Loucy (cell line): ENCODE results near the gene RHOC.

Experiments
- H2AFZ ChIP-seq: fragments of 200-600 bp; sonication (generic); 2 replicates; pipeline ENCODE4 v1.6.0; 2016; ENCODE audit warnings: antibody characterized with exemption, mild to moderate bottlenecking, low read length, moderate library complexity
- H3F3A ChIP-seq: fragments of 200-600 bp; 2 replicates; pipeline ENCODE4 v1.6.0; 2016; ENCODE audit warnings: antibody characterized with exemption, low read depth, mild to moderate bottlenecking
- H3K27me3 ChIP-seq: fragments of 200-600 bp; sonication (generic); 2 replicates; pipeline ENCODE4 v1.6.1; 2014; ENCODE audit warnings: low read length, mild to moderate bottlenecking; ENCODE audit not compliant: insufficient read depth, poor library complexity, severe bottlenecking
- H3K36me3 ChIP-seq: fragments of 200-600 bp; sonication (generic); 2 replicates; pipeline ENCODE4 v1.6.1; 2016; ENCODE audit warnings: low read length; ENCODE audit not compliant: insufficient read depth
- H3K4me1 ChIP-seq: fragments of 200-600 bp; sonication (generic); 2 replicates; pipeline ENCODE4 v1.5.1; 2014; ENCODE audit warnings: low read length, mild to moderate bottlenecking; ENCODE audit not compliant: insufficient read depth, poor library complexity, severe bottlenecking
- H3K4me2 ChIP-seq: fragments of 200-600 bp; sonication (generic); 2 replicates; pipeline ENCODE4 v1.6.0; 2014; ENCODE audit warnings: antibody characterized with exemption, low read length, low read depth, mild to moderate bottlenecking; ENCODE audit not compliant: poor library complexity, severe bottlenecking
- H3K4me3 ChIP-seq: fragments of 200-600 bp; sonication (generic); 2 replicates; pipeline ENCODE4 v1.5.1; 2014; ENCODE audit warnings: low read length, mild to moderate bottlenecking, mixed read lengths; ENCODE audit not compliant: poor library complexity, severe bottlenecking
- H3K79me2 ChIP-seq: fragments of 200-600 bp; sonication (generic); 2 replicates; pipeline ENCODE4 v1.6.1; 2014; ENCODE audit warnings: low read length; ENCODE audit not compliant: insufficient read depth
- H3K9ac ChIP-seq: fragments of 200-600 bp; sonication (generic); 2 replicates; pipeline ENCODE4 v1.6.0; 2014; ENCODE audit warnings: mild to moderate bottlenecking, low read depth, low read length, moderate library complexity; ENCODE audit not compliant: poor library complexity, severe bottlenecking
- H3K9me2 ChIP-seq: fragments of 200-600 bp; sonication (generic); replicated peaks from 2 replicates; pipeline ENCODE4 v1.6.1; 2016; ENCODE audit warnings: low read depth, low read length, mixed read lengths
- H3K9me3 ChIP-seq: fragments of 200-600 bp; sonication (generic); 2 replicates; pipeline ENCODE4 v1.6.1; 2014; ENCODE audit warnings: mild to moderate bottlenecking, antibody characterized with exemption, low read length, low read depth; ENCODE audit not compliant: insufficient read depth
- H4K20me1 ChIP-seq: fragments of 200-600 bp; sonication (generic); 2 replicates; pipeline ENCODE4 v1.6.0; 2014; ENCODE audit warnings: antibody characterized with exemption, low read length, mild to moderate bottlenecking; ENCODE audit not compliant: insufficient read depth, poor library complexity, severe bottlenecking
- CTCF ChIP-seq: fragments of 200-600 bp; sonication (generic); conservative IDR thresholded peaks from 2 replicates; pipeline ENCODE4 v1.5.1; 2014; ENCODE audit warnings: mild to moderate bottlenecking, antibody characterized with exemption, low read length
- EZH2phosphoT487 ChIP-seq: fragments of 200-600 bp; IDR thresholded peaks from 2 replicates; pipeline ENCODE4 v1.6.1; 2018; ENCODE audit warnings: antibody characterized with exemption, mild to moderate bottlenecking, moderate library complexity, borderline replicate concordance

The RHOC gene

GRCh38 chr1:112676543-112676942, 30.4 kb downstream of the RHOC start:
- H3K36me3 ChIP-seq: peaks cover 9% of the 10 kb centered on the region; the same call in 1 of the 2 replicates
- peak overlapping the region; percentile 94 for H3K4me2 ChIP-seq
- no peaks in the 10 kb centered on the region for H3K9me2 ChIP-seq
- peaks cover 43% of the 10 kb centered on the region for H3K4me1 ChIP-seq
- no peak overlapping the region for H2AFZ ChIP-seq
- peaks cover 6% of the 10 kb centered on the region; the same call in 1 of the 2 replicates for H3F3A ChIP-seq
- H3K9ac ChIP-seq: peak overlapping the region; percentile 87
- H3K27me3 ChIP-seq: no peaks in the 10 kb centered on the region
- TF ChIP-seq CTCF (no peak), EZH2phosphoT487 (no peak)
- H4K20me1 ChIP-seq: peaks cover 20% of the 10 kb centered on the region
- peaks cover 43% of the 10 kb centered on the region for H3K79me2 ChIP-seq
- peak overlapping the region; percentile 97 for H3K4me3 ChIP-seq
- no peaks in the 10 kb centered on the region for H3K9me3 ChIP-seq

- Histone ChIP-seq H3K9ac (peak overlapping the region; percentile 87), H3K9me3 (no peaks in the 10 kb centered on the region), H3K9me2 (no peaks in the 10 kb centered on the region), H3K36me3 (peaks cover 15% of the 10 kb centered on the region; the same call in 1 of the 2 replicates), H3K4me2 (peak overlapping the region; percentile 94), H3F3A (peaks cover 6% of the 10 kb centered on the region; the same call in 1 of the 2 replicates), H4K20me1 (peaks cover 20% of the 10 kb centered on the region), H3K4me3 (peak overlapping the region; percentile 97), H3K27me3 (no peaks in the 10 kb centered on the region), H3K79me2 (peaks cover 43% of the 10 kb centered on the region), H3K4me1 (peaks cover 43% of the 10 kb centered on the region), H2AFZ (peak overlapping the region; percentile 87; the same call in 1 of the 2 replicates)
- TF ChIP-seq CTCF: no peak
- no peak for TF ChIP-seq EZH2phosphoT487
Observed at GRCh38 chr1:112675728-112676381, 31.1 kb downstream of the RHOC start.

- peak overlapping the region; percentile 97 for H3K4me3 ChIP-seq
- H3K36me3 ChIP-seq: peaks cover 21% of the 10 kb centered on the region; the same call in 1 of the 2 replicates
- H3K9me2 ChIP-seq: no peaks in the 10 kb centered on the region
- peak overlapping the region; percentile 94 for H3K4me2 ChIP-seq
- no peaks in the 10 kb centered on the region for H3K27me3 ChIP-seq
- H3F3A ChIP-seq: peaks cover 6% of the 10 kb centered on the region; the same call in 1 of the 2 replicates
- H3K4me1 ChIP-seq: peaks cover 43% of the 10 kb centered on the region
- H3K9me3 ChIP-seq: no peaks in the 10 kb centered on the region
- H4K20me1 ChIP-seq: peaks cover 20% of the 10 kb centered on the region
- peaks cover 43% of the 10 kb centered on the region for H3K79me2 ChIP-seq
- TF ChIP-seq EZH2phosphoT487: no peak
- TF ChIP-seq CTCF: 0 out of 2 replicates have a peak, but pooled peaks have one; percentile 19
- H2AFZ ChIP-seq: peak overlapping the region; percentile 87
- peak overlapping the region; percentile 87 for H3K9ac ChIP-seq
Observed at GRCh38 chr1:112674986-112675727, 31.8 kb downstream of the RHOC start.
